GM23248 (cell line): Measurements from ENCODE around the gene SLFN12L. TPM values are rescaled to one million over a fixed set of nuclear protein-coding genes. Genes with fewer than 3 reads are reported as not detected.
"Not testable (repeated sequence)": the region's sequence is repeated elsewhere in the genome, so short reads cannot be mapped to it uniquely, and the experiment has no call there.

Experiments used
- DNase-seq: peaks from one replicate; pipeline ENCODE4 v3.0.0-alpha.2; 2015
- H2AFZ ChIP-seq: fragments of 200-600 bp; sonication (generic); 2 replicates; pipeline ENCODE4 v1.6.1; 2016; ENCODE audit warnings: antibody characterized with exemption
- H3F3A ChIP-seq: fragments of 200-600 bp; sonication (generic); 2 replicates; pipeline ENCODE4 v1.6.1; 2016; ENCODE audit warnings: mild to moderate bottlenecking, antibody characterized with exemption, mixed run types; ENCODE audit not compliant: insufficient read depth
- H3K27ac ChIP-seq: fragments of 200-600 bp; sonication (generic); 2 replicates; pipeline ENCODE4 v1.5.1; 2016; ENCODE audit warnings: mild to moderate bottlenecking
- H3K27me3 ChIP-seq: fragments of 200-600 bp; sonication (generic); replicated peaks from 2 replicates; pipeline ENCODE4 v1.6.1; 2016; ENCODE audit warnings: mild to moderate bottlenecking; ENCODE audit not compliant: insufficient read depth
- H3K36me3 ChIP-seq: fragments of 200-600 bp; sonication (generic); 2 replicates; pipeline ENCODE4 v1.6.1; 2016; ENCODE audit warnings: low read depth, mild to moderate bottlenecking
- H3K4me1 ChIP-seq: fragments of 200-600 bp; sonication (generic); 2 replicates; pipeline ENCODE4 v1.6.1; 2016; ENCODE audit warnings: mild to moderate bottlenecking; ENCODE audit not compliant: insufficient read depth
- H3K4me2 ChIP-seq: fragments of 200-600 bp; sonication (generic); one replicate; pipeline ENCODE4 v1.6.1; 2016; ENCODE audit warnings: mild to moderate bottlenecking; ENCODE audit not compliant: unreplicated experiment
- H3K4me3 ChIP-seq: fragments of 200-600 bp; sonication (generic); 2 replicates; pipeline ENCODE4 v1.5.1; 2016; ENCODE audit warnings: mild to moderate bottlenecking
- H3K79me2 ChIP-seq: fragments of 200-600 bp; sonication (generic); 2 replicates; pipeline ENCODE4 v1.6.1; 2016; ENCODE audit warnings: mild to moderate bottlenecking; ENCODE audit not compliant: insufficient read depth
- H3K9ac ChIP-seq: fragments of 200-600 bp; sonication (generic); 2 replicates; pipeline ENCODE4 v1.6.1; 2016; ENCODE audit warnings: mild to moderate bottlenecking
- H3K9me2 ChIP-seq: fragments of 200-600 bp; sonication (generic); 2 replicates; pipeline ENCODE4 v1.6.1; 2016; ENCODE audit warnings: mixed run types, mild to moderate bottlenecking, moderate library complexity; ENCODE audit not compliant: insufficient read depth
- H3K9me3 ChIP-seq: fragments of 200-600 bp; sonication (generic); one replicate; pipeline ENCODE4 v1.6.1; 2017; ENCODE audit warnings: low read depth
- H4K20me1 ChIP-seq: fragments of 200-600 bp; sonication (generic); 2 replicates; pipeline ENCODE4 v1.6.0; 2016; ENCODE audit not compliant: insufficient read depth
- EZH2 ChIP-seq: fragments of 200-600 bp; sonication (generic); IDR thresholded peaks from 2 replicates; pipeline ENCODE4 v1.6.1; 2018; ENCODE audit warnings: antibody characterized with exemption, mild to moderate bottlenecking; ENCODE audit not compliant: insufficient read depth, poor library complexity, severe bottlenecking
- EZH2phosphoT487 ChIP-seq: fragments of 200-600 bp; sonication (generic); IDR thresholded peaks from 2 replicates; pipeline ENCODE4 v1.6.1; 2018; ENCODE audit warnings: antibody characterized with exemption, moderate library complexity, mild to moderate bottlenecking, low read depth; ENCODE audit not compliant: insufficient read depth
- WGBS, 2 experiments: methylation state at CpG; one replicate each; pipeline ENCODE4 v1.1.6; 2015 to 2017; ENCODE audit warnings: low lambda C conversion rate in 2 of 2, low coverage in 1 of 2; ENCODE audit errors: missing lambda C conversion rate in 2 of 2; 5-methylcytosine and 5-hydroxymethylcytosine counted together
- in situ Hi-C: fragments of 300-500 bp; cut with MboI; formaldehyde crosslinking; loops from 2 replicates; pipeline ENCODE4 v1.15.0; 2020
- polyA plus RNA-seq: library from polyadenylated mRNA; unstranded; fragments of >200 nt; fragmentation: Nextera tagmentation; extraction: Ambion mirVana; gene quantifications from 2 replicates; pipeline ENCODE4 v1.2.1, GENCODE V29; 2016
- total RNA-seq: library from RNA; depleted of rRNA; stranded (reverse); fragments of >200 nt; shearing (Covaris generic); gene quantifications from 2 replicates; pipeline ENCODE4 v1.2.3, GENCODE V29; 2014

SLFN12L gene
- total and polyA plus RNA-seq, 2 experiments from 2014 or later: 0.11 TPM; not detected in 1

DNA sequence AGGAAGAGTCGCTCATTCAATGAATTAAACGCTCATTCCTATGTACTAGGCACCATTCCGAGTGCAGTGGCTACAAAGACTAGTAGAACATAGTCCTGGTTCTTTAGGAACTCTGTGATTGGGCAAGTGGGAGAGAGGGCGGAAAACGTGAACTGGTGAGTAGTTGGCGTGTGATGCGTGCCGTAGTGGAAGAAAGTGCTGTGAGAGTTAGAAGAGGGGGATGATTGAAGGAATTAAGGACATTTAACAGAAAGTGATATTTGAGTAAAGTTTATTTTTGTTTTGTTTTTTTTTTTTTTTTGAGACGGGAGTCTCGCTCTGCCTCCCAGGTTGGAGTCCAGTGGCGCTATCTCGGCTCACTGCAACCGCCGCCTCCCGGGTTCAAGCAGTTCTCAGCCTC lies 31.1 kb upstream of the SLFN12L start:
- peak; percentile 87 for DNase-seq
- H3K9me3 ChIP-seq: no peaks in the 10 kb centered on the region

DNA sequence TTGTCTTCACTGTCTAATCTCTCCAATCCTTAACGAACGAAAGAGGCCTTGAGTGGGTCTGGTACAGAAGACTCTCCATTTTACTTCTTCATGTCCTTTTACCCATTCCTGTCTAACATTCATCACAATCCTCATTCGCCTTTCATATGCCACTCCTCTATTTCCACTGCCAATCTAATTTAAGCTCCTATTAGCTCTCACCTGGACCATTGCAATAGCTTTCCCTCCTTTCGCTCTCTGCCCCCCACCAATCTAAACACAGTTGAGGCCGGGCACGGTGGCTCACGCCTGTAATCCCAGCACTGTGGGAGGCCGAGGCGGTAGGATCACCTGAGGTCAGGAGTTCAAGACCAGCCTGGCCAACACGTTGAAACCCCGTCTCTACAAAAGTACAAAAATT lies 29.5 kb upstream of the SLFN12L start:
- Histone ChIP-seq H3K9me3 (no peaks in the 10 kb centered on the region), H3K79me2 (peaks cover 40% of the 10 kb centered on the region), H2AFZ (peak overlapping the region; percentile 96), H3K4me2 (peak overlapping the region; percentile 85), H3K9ac (peak overlapping the region; percentile 94; the same call in 1 of the 2 replicates), H3K27ac (no peak overlapping the region), H4K20me1 (no peaks in the 10 kb centered on the region), H3F3A (no peaks in the 10 kb centered on the region), H3K36me3 (no peaks in the 10 kb centered on the region), H3K4me3 (peak overlapping the region; percentile 100), H3K4me1 (peaks cover 11% of the 10 kb centered on the region; the same call in 1 of the 2 replicates), H3K27me3 (0 out of 2 replicates have a peak, but pooled peaks cover 9% of the 10 kb centered on the region), H3K9me2 (no peaks in the 10 kb centered on the region)
- 60 to 64% methylated on average over 11 of the region's 11 CpGs for WGBS, 2 experiments
- in situ Hi-C loops: no loop called here
- no peak for DNase-seq
- TF ChIP-seq EZH2phosphoT487 (no peak), EZH2 (no peak)

More for the DNA sequence above, 31.1 kb upstream of the SLFN12L start:
- 15 to 17% methylated on average over 13 to 15 of the region's 15 CpGs for WGBS, 2 experiments
- H2AFZ ChIP-seq: peak overlapping the region; percentile 96
- H3K9me2 ChIP-seq: no peaks in the 10 kb centered on the region
- peaks cover 11% of the 10 kb centered on the region; the same call in 1 of the 2 replicates for H3K4me1 ChIP-seq
- peaks cover 49% of the 10 kb centered on the region for H3K79me2 ChIP-seq
- H3K4me2 ChIP-seq: peak overlapping the region; percentile 95
- no peaks in the 10 kb centered on the region for H3F3A ChIP-seq
- no peaks in the 10 kb centered on the region for H4K20me1 ChIP-seq
- no peaks in the 10 kb centered on the region for H3K36me3 ChIP-seq
- in situ Hi-C loops: no loop called here
- H3K9ac ChIP-seq: peak overlapping the region; percentile 94
- peak overlapping the region; percentile 100 for H3K4me3 ChIP-seq
- TF ChIP-seq EZH2phosphoT487: no peak
- TF ChIP-seq EZH2: no peak
- peak overlapping the region; percentile 90 for H3K27ac ChIP-seq
- H3K27me3 ChIP-seq: 0 out of 2 replicates have a peak, but pooled peaks cover 9% of the 10 kb centered on the region

DNA sequence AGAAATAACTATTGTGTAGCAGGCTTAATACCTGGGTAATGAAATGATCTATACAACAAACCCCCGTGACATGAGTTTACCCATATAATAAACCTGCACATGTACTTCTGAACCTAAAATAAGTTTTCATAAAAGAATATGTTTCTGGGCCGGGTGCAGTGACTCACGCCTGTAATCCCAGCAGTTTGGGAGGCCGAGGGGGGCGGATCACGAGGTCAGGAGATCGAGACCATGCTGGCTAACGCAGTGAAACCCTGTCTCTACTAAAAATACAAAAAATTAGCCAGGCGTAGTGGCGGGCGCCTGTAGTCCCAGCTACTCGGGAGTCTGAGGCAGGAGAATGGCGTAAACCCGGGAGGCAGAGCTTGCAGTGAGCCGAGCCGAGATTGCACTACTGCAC lies 25.7 kb upstream of the SLFN12L start:
- H3K4me3 ChIP-seq, H3K9me3 ChIP-seq, H3K36me3 ChIP-seq, H3K4me1 ChIP-seq, H3K27ac ChIP-seq, H4K20me1 ChIP-seq, H3K9ac ChIP-seq, H3K79me2 ChIP-seq, H2AFZ ChIP-seq, DNase-seq, H3K4me2 ChIP-seq, in situ Hi-C loops, H3K9me2 ChIP-seq, H3F3A ChIP-seq: not testable (repeated sequence)
- 62 to 71% methylated on average over 16 of the region's 16 CpGs for WGBS, 2 experiments
- H3K27me3 ChIP-seq: 0 out of 2 replicates have a peak, but pooled peaks cover 17% of the 10 kb centered on the region

DNA sequence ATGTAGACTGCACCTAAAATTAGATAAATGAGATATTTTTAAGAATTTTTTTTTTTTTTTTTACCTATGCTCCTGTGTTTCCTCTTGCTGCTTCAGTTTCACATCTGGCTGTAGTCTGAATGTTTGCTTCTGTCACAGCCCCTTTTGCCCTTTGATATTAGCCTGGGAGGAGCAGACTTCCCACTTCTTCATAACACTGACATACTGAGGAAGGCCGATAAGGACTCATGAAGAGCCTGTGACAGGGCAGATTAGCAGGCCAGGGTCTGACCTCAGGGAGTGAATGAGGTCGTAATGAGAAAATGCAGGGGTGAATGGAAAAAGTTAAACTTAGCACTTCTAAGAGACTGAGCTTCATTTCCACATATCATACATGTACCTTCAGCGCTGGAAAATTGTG lies 23.2 kb upstream of the SLFN12L start, which contains the start of gene SLFN14:
TSS of gene SLFN14 (minus strand) at position 117 of the 400 bp plus-strand sequence. CDS start 2,757 bp downstream, outside the sequence.
- Histone ChIP-seq H3K27ac (no peak within 1 kb of the TSS), H2AFZ (no peak within 1 kb of the TSS), H3K4me1 (no peaks in the 10 kb centered on the region), H3K36me3 (no peaks in the 10 kb centered on the region), H3K4me3 (no peak within 1 kb of the TSS), H3K9me3 (no peaks in the 10 kb centered on the region), H3K9ac (no peak within 1 kb of the TSS), H3K9me2 (no peaks in the 10 kb centered on the region), H3K79me2 (no peaks in the 10 kb centered on the region), H3F3A (no peaks in the 10 kb centered on the region), H4K20me1 (no peaks in the 10 kb centered on the region), H3K4me2 (no peak within 1 kb of the TSS), H3K27me3 (peaks cover 38% of the 10 kb centered on the region; the same call in 1 of the 2 replicates)
- no peak for DNase-seq
- in situ Hi-C loops: no loop called here
- 49 to 56% methylated on average over 3 of the region's 3 CpGs for WGBS, 2 experiments
- no peak for TF ChIP-seq EZH2
- no peak for TF ChIP-seq EZH2phosphoT487
